Measurements from ENCODE around the gene TRPV4. TPM values are rescaled to one million over a fixed set of nuclear protein-coding genes. Genes with fewer than 3 reads are reported as not detected.
A peak's percentile ranks its signal among the peaks of the same experiment; 100 is the strongest.

TRPV4 gene
- total RNA-seq, 2 experiments from 2014 or later: not detected

GRCh38 chr12:109756457-109756856 lies 76.7 kb downstream of the TRPV4 start:
- DNase-seq: no peak
- Histone ChIP-seq H3K27ac (ENCODE audit: low read depth in 1 of 2, low read length in 2 of 2) (no peak overlapping the region), H3K27me3 (ENCODE audit: control insufficient read depth in 1 of 2, insufficient read depth in 2 of 2, low read length in 2 of 2) (no peaks in the 10 kb centered on the region), H3K4me3 (ENCODE audit: low read length) (no peak overlapping the region), H3K36me3 (ENCODE audit: insufficient read depth, low read length) (no peaks in the 10 kb centered on the region), H3K9me3 (ENCODE audit: control insufficient read depth in 1 of 2, insufficient read depth in 1 of 2, low read length in 2 of 2) (peaks cover 17 to 20% of the 10 kb centered on the region in 2 experiments), H3K4me1 (ENCODE audit: insufficient read depth, low read length) (no peaks in the 10 kb centered on the region)
- Mint-ChIP-seq H3K9me3 (peaks cover 7% of the 10 kb centered on the region), H3K36me3 (ENCODE audit: low read depth) (no peaks in the 10 kb centered on the region), H3K27me3 (peaks cover 7% of the 10 kb centered on the region), H3K4me1 (ENCODE audit: low read depth) (no peaks in the 10 kb centered on the region), H3K4me3 (no peak overlapping the region), H3K27ac (no peak overlapping the region)
- no peak for TF ChIP-seq CTCF (IDR thresholded peaks at IDR 0.05)
- POLR2A ChIA-PET: no interaction called here
- no peak for ATAC-seq (ENCODE audit: poor library complexity)
- intact Hi-C loops (cut with DNase I, micrococcal nuclease): no loop called here
- CTCF ChIA-PET: no interaction called here

GRCh38 chr12:109753959-109754358 lies 79.2 kb downstream of the TRPV4 start:
- Histone ChIP-seq H3K9me3 (ENCODE audit: control insufficient read depth in 1 of 2, insufficient read depth in 1 of 2, low read length in 2 of 2) (peaks cover 17 to 20% of the 10 kb centered on the region in 2 experiments), H3K4me1 (ENCODE audit: insufficient read depth, low read length) (no peaks in the 10 kb centered on the region), H3K36me3 (ENCODE audit: insufficient read depth, low read length) (no peaks in the 10 kb centered on the region), H3K4me3 (ENCODE audit: low read length) (no peak overlapping the region), H3K27me3 (ENCODE audit: control insufficient read depth in 1 of 2, insufficient read depth in 2 of 2, low read length in 2 of 2) (no peaks in the 10 kb centered on the region), H3K27ac (ENCODE audit: low read depth in 1 of 2, low read length in 2 of 2) (no peak overlapping the region)
- ATAC-seq (ENCODE audit: poor library complexity) (no peak), DNase-seq (no peak)
- Mint-ChIP-seq H3K4me3 (no peak overlapping the region), H3K4me1 (ENCODE audit: low read depth) (no peaks in the 10 kb centered on the region), H3K27me3 (peaks cover 7% of the 10 kb centered on the region), H3K27ac (no peak overlapping the region), H3K36me3 (ENCODE audit: low read depth) (no peaks in the 10 kb centered on the region), H3K9me3 (peaks cover 7% of the 10 kb centered on the region)
- ChIA-PET CTCF (interaction anchor here (0.7 kb wide), 1 partner anchor 21 kb away, joined by 4 read pairs; no protein-coding TSS in a partner anchor), POLR2A (no interaction called here)
- intact Hi-C loops (cut with DNase I, micrococcal nuclease): no loop called here
- no peak for TF ChIP-seq CTCF (IDR thresholded peaks at IDR 0.05)

- DNase-seq (peak in 1 of 14 experiments; percentile 14), ATAC-seq (ENCODE audit: poor library complexity) (no peak)
- Mint-ChIP-seq H3K27ac (no peak overlapping the region), H3K9me3 (peaks cover 7% of the 10 kb centered on the region), H3K36me3 (ENCODE audit: low read depth) (no peaks in the 10 kb centered on the region), H3K4me1 (ENCODE audit: low read depth) (no peaks in the 10 kb centered on the region), H3K27me3 (peaks cover 7% of the 10 kb centered on the region), H3K4me3 (no peak overlapping the region)
- H3K9me3 ChIP-seq (ENCODE audit: control insufficient read depth in 1 of 2, insufficient read depth in 1 of 2, low read length in 2 of 2): peaks cover 13 to 17% of the 10 kb centered on the region in 2 experiments
- no peaks in the 10 kb centered on the region for H3K27me3 ChIP-seq (ENCODE audit: control insufficient read depth in 1 of 2, insufficient read depth in 2 of 2, low read length in 2 of 2)
- H3K4me1 ChIP-seq (ENCODE audit: insufficient read depth, low read length): no peaks in the 10 kb centered on the region
- H3K27ac ChIP-seq (ENCODE audit: low read depth in 1 of 2, low read length in 2 of 2): no peak overlapping the region
- CTCF ChIA-PET: no interaction called here
- intact Hi-C loops (cut with DNase I, micrococcal nuclease): no loop called here
- H3K4me3 ChIP-seq (ENCODE audit: low read length): no peak overlapping the region
- TF ChIP-seq CTCF (IDR thresholded peaks at IDR 0.05): no peak
- POLR2A ChIA-PET: no interaction called here
- no peaks in the 10 kb centered on the region for H3K36me3 ChIP-seq (ENCODE audit: insufficient read depth, low read length)
Observed at GRCh38 chr12:109753054-109753401, 80.2 kb downstream of the TRPV4 start.

All from CD4-positive, alpha-beta T cell (primary cell).